HCT116 (cell line): Measurements from ENCODE around the gene WDR64. TPM values are rescaled to one million over a fixed set of nuclear protein-coding genes. Genes with fewer than 3 reads are reported as not detected.

Experiments
- ATAC-seq: fragments of 200-7000 bp; cut with Tn5 transposase; 2 replicates; pipeline ENCODE4 v1.9.1; 2020; ENCODE audit warnings: mild to moderate bottlenecking, moderate library complexity
- BruUV-seq: library from RNA; stranded (reverse); fragments of 400-500 nt; replicated peaks from 2 replicates; lab custom pipeline; 2021; lab: Mats Ljungman, UMichigan
- CTCF ChIA-PET: fragments of 300-600 bp; sonication (Branson Sonifier 250); formaldehyde crosslinking; loops from one replicate; lab custom pipeline; 2021; ENCODE audit warnings: antibody characterized with exemption; lab: Charles Lee
- POLR2A ChIA-PET: fragments of 300-600, 350-600 bp; sonication (Branson Sonifier 250); formaldehyde crosslinking; loops from one replicate; lab custom pipeline; 2021; ENCODE audit warnings: antibody characterized with exemption; lab: Charles Lee
- RAD21 ChIA-PET, 2 experiments: fragments of 300-600 bp; sonication (Branson Sonifier 250); formaldehyde crosslinking; loops; one replicate each; lab custom pipeline; 2023; ENCODE audit warnings: low total read pairs in 2 of 2; ENCODE audit not compliant: uncharacterized antibody in 2 of 2, unreplicated experiment in 2 of 2, low non-redundant PET in 1 of 2; lab: Charles Lee
- DNase-seq: peaks from one replicate; pipeline ENCODE4 v3.0.0-alpha.2; 2010; ENCODE audit warnings: low read depth, low spot score
- H2AFZ ChIP-seq: fragments of 200-600 bp; shearing (Covaris generic), sonication (generic); 2 replicates; pipeline ENCODE4 v1.6.1; 2017; ENCODE audit warnings: low read depth, mixed run types, mixed read lengths, antibody characterized with exemption, low read length; ENCODE audit not compliant: poor library complexity, severe bottlenecking
- H3K27ac ChIP-seq: 2 replicates; pipeline ENCODE4 v1.5.1; 2012; ENCODE audit warnings: low read depth, low read length
- H3K27me3 ChIP-seq: fragments of 200-600 bp; sonication (generic); 2 replicates; pipeline ENCODE4 v1.6.1; 2016; ENCODE audit warnings: mixed run types, low read length, mixed read lengths; ENCODE audit not compliant: insufficient read depth
- H3K36me3 ChIP-seq, 2 experiments: fragments of 200-500 bp in 1 of 2; fragments of 200-600 bp in 1 of 2; sonication (Bioruptor generic) in 1 of 2; sonication (generic) in 1 of 2; 2 replicates each; pipeline versions ENCODE4 v1.5.1 to v1.6.1; 2014 to 2016; ENCODE audit warnings: low read length in 2 of 2, inconsistent platforms in 1 of 2, mixed read lengths in 1 of 2, mixed run types in 1 of 2; ENCODE audit not compliant: insufficient read depth in 2 of 2, control insufficient read depth in 1 of 2
- H3K4me1 ChIP-seq, 2 experiments: fragments of 200-600 bp in 1 of 2; sonication (generic) in 1 of 2; 2 replicates each; pipeline versions ENCODE4 v1.5.1 to v1.6.1; 2012 to 2017; ENCODE audit warnings: low read length in 2 of 2, inconsistent platforms in 1 of 2, mild to moderate bottlenecking in 1 of 2, mixed read lengths in 1 of 2, mixed run types in 1 of 2, moderate library complexity in 1 of 2; ENCODE audit not compliant: insufficient read depth in 2 of 2, control insufficient read depth in 1 of 2
- H3K4me2 ChIP-seq: fragments of 200-600 bp; sonication (generic); 2 replicates; pipeline ENCODE4 v1.6.1; 2017; ENCODE audit warnings: mixed run types, low read length, mixed read lengths
- H3K4me3 ChIP-seq, 2 experiments: fragments of 200-600 bp in 1 of 2; sonication (generic) in 1 of 2; replicated peaks in 1 of 2; 2 replicates each; pipeline ENCODE4 v1.5.1; 2011 to 2016; ENCODE audit warnings: low read length in 2 of 2, control low read depth in 1 of 2, low read depth in 1 of 2, mild to moderate bottlenecking in 1 of 2, mixed read lengths in 1 of 2, mixed run types in 1 of 2
- H3K79me2 ChIP-seq: fragments of 200-600 bp; sonication (generic); 2 replicates; pipeline ENCODE4 v1.6.1; 2017; ENCODE audit warnings: mild to moderate bottlenecking, mixed run types, low read length, moderate library complexity, mixed read lengths; ENCODE audit not compliant: insufficient read depth
- H3K9ac ChIP-seq: fragments of 200-600 bp; sonication (generic); 2 replicates; pipeline ENCODE4 v1.6.1; 2016; ENCODE audit warnings: low read length, mixed read lengths
- H3K9me2 ChIP-seq: fragments of 200-600 bp; sonication (generic), shearing (Covaris generic); 2 replicates; pipeline ENCODE4 v1.6.1; 2017; ENCODE audit warnings: mixed run types, mild to moderate bottlenecking, moderate library complexity; ENCODE audit not compliant: insufficient read depth
- H3K9me3 ChIP-seq, 2 experiments: fragments of 200-500 bp in 1 of 2; fragments of 200-600 bp in 1 of 2; sonication (Bioruptor generic) in 1 of 2; sonication (generic) in 1 of 2; 2 replicates each; pipeline ENCODE4 v1.6.1; 2014 to 2017; ENCODE audit warnings: low read length in 2 of 2, mixed read lengths in 2 of 2, inconsistent platforms in 1 of 2, low read depth in 1 of 2, mild to moderate bottlenecking in 1 of 2, mixed run types in 1 of 2, moderate library complexity in 1 of 2; ENCODE audit not compliant: control insufficient read depth in 1 of 2, insufficient read depth in 1 of 2
- H4K20me1 ChIP-seq: fragments of 200-600 bp; sonication (generic), shearing (Covaris generic); 2 replicates; pipeline ENCODE4 v1.6.1; 2017; ENCODE audit warnings: mixed run types, mild to moderate bottlenecking, moderate library complexity; ENCODE audit not compliant: insufficient read depth
- CBX3 ChIP-seq: IDR thresholded peaks from 2 replicates; pipeline ENCODE4 v1.6.1; 2012; ENCODE audit warnings: low read depth
- CEBPB ChIP-seq: IDR thresholded peaks from 2 replicates; pipeline ENCODE4 v1.6.1; 2012; ENCODE audit warnings: low read depth
- ELF1 ChIP-seq: IDR thresholded peaks from 2 replicates; pipeline ENCODE4 v1.6.1; 2012; ENCODE audit warnings: low read depth, borderline replicate concordance
- EZH2phosphoT487 ChIP-seq: fragments of 200-600 bp; IDR thresholded peaks from 2 replicates; pipeline ENCODE4 v1.6.1; 2018; ENCODE audit warnings: antibody characterized with exemption, borderline replicate concordance
- FOSL1 ChIP-seq: IDR thresholded peaks from 2 replicates; pipeline ENCODE4 v1.6.1; 2012; ENCODE audit warnings: low read depth
- JUND ChIP-seq: IDR thresholded peaks from 2 replicates; pipeline ENCODE4 v1.6.1; 2012
- MAX ChIP-seq: IDR thresholded peaks from 2 replicates; pipeline ENCODE4 v1.6.1; 2012
- POLR2A ChIP-seq: IDR thresholded peaks from 2 replicates; pipeline ENCODE4 v1.7.0; 2011; ENCODE audit warnings: borderline replicate concordance; ENCODE audit not compliant: insufficient read depth, insufficient read length; ENCODE audit errors: extremely low read depth
- RAD21 ChIP-seq: IDR thresholded peaks from 2 replicates; pipeline ENCODE4 v1.6.1; 2012; ENCODE audit warnings: low read depth, mild to moderate bottlenecking
- SRF ChIP-seq: IDR thresholded peaks from 2 replicates; pipeline ENCODE4 v1.6.1; 2012; ENCODE audit warnings: low read depth
- TCF7L2 ChIP-seq: IDR thresholded peaks from 2 replicates; pipeline ENCODE4 v1.7.0; 2011; ENCODE audit warnings: borderline replicate concordance, inconsistent platforms; ENCODE audit not compliant: insufficient read depth, insufficient read length; ENCODE audit errors: extremely low read depth
- ZBTB33 ChIP-seq: IDR thresholded peaks from 2 replicates; pipeline ENCODE4 v1.6.1; 2011; ENCODE audit warnings: mild to moderate bottlenecking, low read length, moderate library complexity; ENCODE audit not compliant: insufficient replicate concordance; ENCODE audit errors: extremely low read depth
- ZFX ChIP-seq: fragments of 450-650 bp; IDR thresholded peaks from 2 replicates; pipeline ENCODE4 v1.6.1; 2017
- ZNF274 ChIP-seq: fragments of 200-500 bp; sonication (Bioruptor generic); IDR thresholded peaks from 2 replicates; pipeline ENCODE4 v1.6.1; 2014; ENCODE audit warnings: mild to moderate bottlenecking, low read depth, low read length, inconsistent platforms
- intact Hi-C: fragments of 100-400 bp; cut with micrococcal nuclease; formaldehyde crosslinking; loops from 2 replicates; pipeline ENCODE4 v1.10.0; 2022
- total RNA-seq: library from RNA; stranded (reverse); gene quantifications from one replicate; pipeline ENCODE4 v1.2.1, GENCODE V29; 2021; ENCODE audit not compliant: unreplicated experiment

WDR64 gene
- total RNA-seq, 1 experiment from 2014 or later: not detected

GRCh38 chr1:241772932-241773500 is 120.9 kb downstream of the WDR64 start:
- Histone ChIP-seq H3K4me3 (no peak overlapping the region), H3K79me2 (no peaks in the 10 kb centered on the region), H3K4me2 (no peak overlapping the region), H3K9me2 (no peaks in the 10 kb centered on the region), H3K27me3 (no peaks in the 10 kb centered on the region), H3K9ac (no peak overlapping the region), H3K4me1 (no peaks in the 10 kb centered on the region), H3K9me3 (no peaks in the 10 kb centered on the region), H2AFZ (no peak overlapping the region), H4K20me1 (no peaks in the 10 kb centered on the region), H3K36me3 (no peaks in the 10 kb centered on the region), H3K27ac (no peak overlapping the region)
- no peak for ATAC-seq
- no TSS peak for BruUV-seq
- RAD21 ChIA-PET: no interaction called here
- no peak for DNase-seq
- TF ChIP-seq FOSL1 (no peak), SRF (no peak), JUND (no peak), CEBPB (no peak), ZBTB33 (no peak), ZFX (no peak), EZH2phosphoT487 (no peak)
- CTCF ChIA-PET: no interaction called here
- POLR2A ChIA-PET: no interaction called here
- intact Hi-C loops: no loop called here

- RAD21 ChIA-PET: no interaction called here
- CTCF ChIA-PET: no interaction called here
Observed at GRCh38 chr1:241773991-241774390, 121.9 kb downstream of the WDR64 start.

More at GRCh38 chr1:241773991-241774390, 121.9 kb downstream of the WDR64 start:
- no peaks in the 10 kb centered on the region for H3K9me2 ChIP-seq
- intact Hi-C loops: no loop called here
- POLR2A ChIA-PET: no interaction called here
- BruUV-seq: no TSS peak
- TF ChIP-seq FOSL1 (no peak), POLR2A (no peak), CBX3 (no peak), TCF7L2 (no peak), RAD21 (no peak), ELF1 (no peak), JUND (no peak), ZNF274 (no peak), MAX (no peak), EZH2phosphoT487 (no peak)
- TF ChIP-seq, all 23 proteins: peak for 0
- ATAC-seq: no peak
- DNase-seq: no peak
- H3K4me1 ChIP-seq: no peaks in the 10 kb centered on the region
- no peak overlapping the region for H3K27ac ChIP-seq
- H3K9me3 ChIP-seq: no peaks in the 10 kb centered on the region
- no peaks in the 10 kb centered on the region for H3K36me3 ChIP-seq
- no peak overlapping the region for H3K9ac ChIP-seq
- no peaks in the 10 kb centered on the region for H3K79me2 ChIP-seq
- no peaks in the 10 kb centered on the region for H4K20me1 ChIP-seq
- H2AFZ ChIP-seq: no peak overlapping the region
- no peak overlapping the region for H3K4me3 ChIP-seq
- H3K4me2 ChIP-seq: no peak overlapping the region
- H3K27me3 ChIP-seq: no peaks in the 10 kb centered on the region
